HEK293T (cell line): Measurements from ENCODE around the gene DLG5.

Experiments
- FOXM1 ChIP-seq: fragments of 450-650 bp; IDR thresholded peaks from 2 replicates; pipeline ENCODE4 v1.6.1; 2017; ENCODE audit warnings: mild to moderate bottlenecking, borderline replicate concordance
- LEF1 ChIP-seq: fragments of 450-650 bp; IDR thresholded peaks from 2 replicates; pipeline ENCODE4 v1.6.1; 2017; ENCODE audit warnings: mild to moderate bottlenecking, borderline replicate concordance
- ZNF384 ChIP-seq: fragments of 450-650 bp; IDR thresholded peaks from 2 replicates; pipeline ENCODE4 v1.6.1; 2016

GRCh38 chr10:77946084-77946483 lies 19.5 kb upstream of the DLG5 start:
- no peak for TF ChIP-seq FOXM1
- TF ChIP-seq LEF1, result no peak
- no peak for TF ChIP-seq ZNF384
